ENCODE measurements around the gene KCNK7. TPM values are rescaled to one million over a fixed set of nuclear protein-coding genes. Genes with fewer than 3 reads are reported as not detected.
"Not testable (repeated sequence)": the region's sequence is repeated elsewhere in the genome, so short reads cannot be mapped to it uniquely, and the experiment has no call there.

Gene KCNK7
- under 1 TPM; 0.20 to 0.44 TPM for total RNA-seq
- under 1 TPM; 0.77 to 0.90 TPM for polyA plus RNA-seq (ENCODE audit: insufficient read length in 2 of 2)
- long read RNA-seq, donor 1 = 0 reads
- long read RNA-seq, donor 2 = 0 reads
- long read RNA-seq, donor 3 = 0 reads
- long read RNA-seq, donor 4 = 0 reads

- DNase-seq (ENCODE audit: low read depth in 4 of 6, low spot score in 6 of 6) = no peak
- Histone ChIP-seq H3K4me3 (ENCODE audit: low read depth, low read length) (no peak within 1 kb of the TSS), H3K9me3 (ENCODE audit: control insufficient read depth, insufficient read depth, low read length) (no peaks in the 10 kb centered on the region), H3K4me1 (ENCODE audit: control insufficient read depth, insufficient read depth, low read length) (peaks cover 24% of the 10 kb centered on the region), H3K36me3 (ENCODE audit: control insufficient read depth, insufficient read depth, low read length) (peaks cover 67% of the 10 kb centered on the region), H3K27ac (ENCODE audit: low read depth, low read length) (no peak within 1 kb of the TSS), H3K27me3 (ENCODE audit: control insufficient read depth, insufficient read depth, low read length) (peaks cover 3% of the 10 kb centered on the region)
- WGBS (ENCODE audit: insufficient coverage) = 69% methylated on average over 9 of the region's 12 CpGs
Observed at GRCh38 chr11:65595543-65596281, at the start of gene KCNK7. Gene KCNK7, minus strand, starts transcription at chr11:65595800. Its CDS starts 28 bp downstream, at chr11:65595772.

DNA sequence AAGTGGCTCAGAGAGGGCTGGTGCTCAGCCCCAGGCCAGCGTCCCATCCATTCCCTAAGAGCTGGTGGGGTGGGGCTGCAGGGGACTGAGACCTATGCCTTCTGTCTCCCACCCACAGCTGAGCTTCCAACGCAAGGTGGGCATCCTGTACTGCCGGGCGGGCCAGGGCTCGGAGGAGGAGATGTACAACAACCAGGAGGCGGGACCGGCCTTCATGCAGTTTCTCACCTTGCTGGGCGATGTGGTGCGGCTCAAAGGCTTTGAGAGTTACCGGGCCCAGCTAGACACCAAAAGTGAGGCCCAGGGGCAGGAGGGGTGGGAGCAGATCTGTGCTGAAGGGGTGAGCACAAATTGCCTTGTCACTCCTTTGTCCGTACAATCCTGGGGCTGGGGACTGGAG lies 49.2 kb upstream of the KCNK7 start:
- Histone ChIP-seq H3K4me3 (ENCODE audit: low read depth, low read length) (no peak overlapping the region), H3K27ac (ENCODE audit: low read depth, low read length) (no peak overlapping the region), H3K4me1 (ENCODE audit: control insufficient read depth, insufficient read depth, low read length) (peaks cover 44% of the 10 kb centered on the region), H3K27me3 (ENCODE audit: control insufficient read depth, insufficient read depth, low read length) (peaks cover 14% of the 10 kb centered on the region), H3K36me3 (ENCODE audit: control insufficient read depth, insufficient read depth, low read length) (peaks cover 54% of the 10 kb centered on the region), H3K9me3 (ENCODE audit: control insufficient read depth, insufficient read depth, low read length) (no peaks in the 10 kb centered on the region)
- WGBS (ENCODE audit: insufficient coverage) = 85% methylated on average over 10 of the region's 11 CpGs
- DNase-seq (ENCODE audit: low read depth in 4 of 6, low spot score in 6 of 6) = no peak

DNA sequence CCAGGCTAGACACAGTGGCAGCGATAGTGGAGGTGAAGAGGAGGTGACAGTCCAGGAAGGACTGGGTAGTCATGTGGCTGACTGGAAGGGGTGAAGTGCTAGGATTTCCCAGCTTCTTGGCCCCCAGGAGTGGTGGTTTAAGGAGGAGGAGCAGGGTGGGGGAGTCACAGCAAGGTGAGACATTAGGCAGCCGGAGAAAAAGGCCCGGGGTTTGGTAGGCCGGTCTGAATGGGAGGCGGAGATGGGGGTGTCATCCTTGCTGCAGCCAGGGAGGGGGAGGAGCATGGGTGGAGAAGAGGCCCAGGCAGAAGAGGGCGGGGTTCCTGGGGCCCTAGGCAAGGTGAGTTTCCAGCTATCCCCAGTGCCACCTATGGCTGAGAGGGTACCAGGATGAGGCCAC lies 48.4 kb upstream of the KCNK7 start:
- no peak overlapping the region for H3K4me3 ChIP-seq (ENCODE audit: low read depth, low read length)
- no peak for DNase-seq (ENCODE audit: low read depth in 4 of 6, low spot score in 6 of 6)
- H3K27me3 ChIP-seq (ENCODE audit: control insufficient read depth, insufficient read depth, low read length) = peaks cover 14% of the 10 kb centered on the region
- peaks cover 47% of the 10 kb centered on the region for H3K36me3 ChIP-seq (ENCODE audit: control insufficient read depth, insufficient read depth, low read length)
- 58% methylated on average over 6 of the region's 6 CpGs for WGBS (ENCODE audit: insufficient coverage)
- no peak overlapping the region for H3K27ac ChIP-seq (ENCODE audit: low read depth, low read length)
- peaks cover 44% of the 10 kb centered on the region for H3K4me1 ChIP-seq (ENCODE audit: control insufficient read depth, insufficient read depth, low read length)
- no peaks in the 10 kb centered on the region for H3K9me3 ChIP-seq (ENCODE audit: control insufficient read depth, insufficient read depth, low read length)

GRCh38 chr11:65642014-65642671 lies 46.5 kb upstream of the KCNK7 start:
- H3K9me3 ChIP-seq (ENCODE audit: control insufficient read depth, insufficient read depth, low read length) = no peaks in the 10 kb centered on the region
- H3K36me3 ChIP-seq (ENCODE audit: control insufficient read depth, insufficient read depth, low read length) = peaks cover 53% of the 10 kb centered on the region
- 18% methylated on average over 49 of the region's 49 CpGs for WGBS (ENCODE audit: insufficient coverage)
- no peak overlapping the region for H3K27ac ChIP-seq (ENCODE audit: low read depth, low read length)
- peak in 1 of 6 donors; percentile 47 for DNase-seq (ENCODE audit: low read depth in 4 of 6, low spot score in 6 of 6)
- H3K4me3 ChIP-seq (ENCODE audit: low read depth, low read length) = no peak overlapping the region
- peaks cover 10% of the 10 kb centered on the region for H3K27me3 ChIP-seq (ENCODE audit: control insufficient read depth, insufficient read depth, low read length)
- H3K4me1 ChIP-seq (ENCODE audit: control insufficient read depth, insufficient read depth, low read length) = peaks cover 60% of the 10 kb centered on the region

DNA sequence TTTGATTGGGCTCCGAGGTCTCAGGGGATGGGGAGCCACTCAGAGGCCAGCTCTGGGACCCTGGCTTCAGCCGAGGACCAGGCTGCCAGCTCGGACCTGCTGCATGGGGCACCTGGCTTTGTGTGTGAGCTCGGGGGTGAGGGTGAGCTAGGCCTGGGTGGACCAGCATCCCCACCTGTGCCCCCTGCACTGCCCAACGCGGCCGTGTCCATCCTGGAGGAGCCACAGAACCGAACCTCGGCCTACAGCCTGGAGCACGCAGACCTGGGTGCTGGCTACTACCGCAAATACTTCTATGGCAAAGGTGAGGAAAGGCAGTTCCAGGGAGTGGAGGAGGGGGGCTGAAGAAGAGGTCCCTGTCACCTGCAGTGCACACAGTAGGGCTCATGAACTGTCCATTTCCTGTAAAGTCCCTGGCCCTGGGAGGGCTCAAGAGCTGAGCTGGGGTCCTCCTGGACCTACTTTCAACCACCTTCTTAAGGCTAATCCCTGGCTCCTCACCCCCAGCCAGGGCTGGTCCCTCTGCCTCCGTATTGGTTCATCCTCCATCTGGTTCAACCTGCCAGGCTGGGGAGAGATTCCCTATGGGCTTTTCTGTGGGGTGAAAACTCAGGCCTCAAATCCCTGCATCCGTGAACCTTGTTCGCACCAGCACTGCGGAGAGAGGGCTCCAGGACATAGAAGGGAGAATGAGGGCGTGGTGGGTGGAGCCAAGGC lies 45.9 kb upstream of the KCNK7 start:
- WGBS (ENCODE audit: insufficient coverage) = 89% methylated on average over 15 of the region's 16 CpGs
- H3K27ac ChIP-seq (ENCODE audit: low read depth, low read length) = no peak overlapping the region
- H3K36me3 ChIP-seq (ENCODE audit: control insufficient read depth, insufficient read depth, low read length) = peaks cover 60% of the 10 kb centered on the region
- H3K27me3 ChIP-seq (ENCODE audit: control insufficient read depth, insufficient read depth, low read length) = peaks cover 6% of the 10 kb centered on the region
- no peak overlapping the region for H3K4me3 ChIP-seq (ENCODE audit: low read depth, low read length)
- no peaks in the 10 kb centered on the region for H3K9me3 ChIP-seq (ENCODE audit: control insufficient read depth, insufficient read depth, low read length)
- no peak for DNase-seq (ENCODE audit: low read depth in 4 of 6, low spot score in 6 of 6)
- peaks cover 64% of the 10 kb centered on the region for H3K4me1 ChIP-seq (ENCODE audit: control insufficient read depth, insufficient read depth, low read length)

GRCh38 chr11:65640483-65641296 lies 45.1 kb upstream of the KCNK7 start:
- no peak overlapping the region for H3K4me3 ChIP-seq (ENCODE audit: low read depth, low read length)
- peak in 1 of 6 donors; percentile 31 for DNase-seq (ENCODE audit: low read depth in 4 of 6, low spot score in 6 of 6)
- H3K36me3 ChIP-seq (ENCODE audit: control insufficient read depth, insufficient read depth, low read length) = peaks cover 60% of the 10 kb centered on the region
- 86% methylated on average over 34 of the region's 35 CpGs for WGBS (ENCODE audit: insufficient coverage)
- peak overlapping the region; percentile 57 for H3K27ac ChIP-seq (ENCODE audit: low read depth, low read length)
- H3K4me1 ChIP-seq (ENCODE audit: control insufficient read depth, insufficient read depth, low read length) = peaks cover 65% of the 10 kb centered on the region
- no peaks in the 10 kb centered on the region for H3K9me3 ChIP-seq (ENCODE audit: control insufficient read depth, insufficient read depth, low read length)
- H3K27me3 ChIP-seq (ENCODE audit: control insufficient read depth, insufficient read depth, low read length) = no peaks in the 10 kb centered on the region

GRCh38 chr11:65639623-65640482 lies 44.3 kb upstream of the KCNK7 start:
- peak overlapping the region; percentile 61 for H3K27ac ChIP-seq (ENCODE audit: low read depth, low read length)
- WGBS (ENCODE audit: insufficient coverage) = 80% methylated on average over 8 of the region's 8 CpGs

DNA sequence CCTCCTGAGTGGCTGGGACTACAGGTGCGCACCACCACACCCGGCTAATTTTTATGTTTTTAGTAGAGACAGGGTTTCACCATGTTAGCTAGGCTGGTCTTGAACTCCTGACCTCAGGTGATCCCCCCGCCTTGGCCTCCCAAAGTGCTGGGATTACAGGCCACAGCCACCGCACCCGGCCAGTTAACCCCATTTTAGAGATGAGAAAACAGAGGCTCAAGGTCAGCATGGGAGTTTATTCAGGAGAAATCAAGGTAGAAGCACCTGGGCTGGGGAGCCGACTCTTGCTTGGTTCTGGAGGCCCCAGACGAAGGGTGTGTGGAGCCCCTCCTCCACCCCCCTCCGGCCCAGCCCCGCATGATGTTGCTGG lies 43.6 kb upstream of the KCNK7 start:
- not testable (repeated sequence) for DNase-seq (ENCODE audit: low read depth in 4 of 6, low spot score in 6 of 6); H3K9me3 ChIP-seq (ENCODE audit: control insufficient read depth, insufficient read depth, low read length); H3K27me3 ChIP-seq (ENCODE audit: control insufficient read depth, insufficient read depth, low read length)
- H3K4me1 ChIP-seq (ENCODE audit: control insufficient read depth, insufficient read depth, low read length) = peaks cover 65% of the 10 kb centered on the region
- 84% methylated on average over 5 of the region's 9 CpGs for WGBS (ENCODE audit: insufficient coverage)
- H3K27ac ChIP-seq (ENCODE audit: low read depth, low read length) = peak overlapping the region; percentile 95
- H3K36me3 ChIP-seq (ENCODE audit: control insufficient read depth, insufficient read depth, low read length) = peaks cover 63% of the 10 kb centered on the region
- peak overlapping the region; percentile 78 for H3K4me3 ChIP-seq (ENCODE audit: low read depth, low read length)

More at GRCh38 chr11:65639623-65640482, 44.3 kb upstream of the KCNK7 start:
- peak overlapping the region; percentile 5 for H3K4me3 ChIP-seq (ENCODE audit: low read depth, low read length)
- H3K36me3 ChIP-seq (ENCODE audit: control insufficient read depth, insufficient read depth, low read length) = peaks cover 60% of the 10 kb centered on the region
- no peak for DNase-seq (ENCODE audit: low read depth in 4 of 6, low spot score in 6 of 6)
- no peaks in the 10 kb centered on the region for H3K9me3 ChIP-seq (ENCODE audit: control insufficient read depth, insufficient read depth, low read length)
- no peaks in the 10 kb centered on the region for H3K27me3 ChIP-seq (ENCODE audit: control insufficient read depth, insufficient read depth, low read length)
- peaks cover 65% of the 10 kb centered on the region for H3K4me1 ChIP-seq (ENCODE audit: control insufficient read depth, insufficient read depth, low read length)

Measured in spinal cord (tissue), 10 donors.